GM20000 (cell line): ENCODE data around the gene POLR3C.

Experiments used
- DNase-seq: peaks from one replicate; pipeline ENCODE4 v3.0.0; 2012; ENCODE audit warnings: low spot score
- CTCF ChIP-seq: IDR thresholded peaks from 2 replicates; pipeline ENCODE4 v1.5.1; 2012; ENCODE audit warnings: mild to moderate bottlenecking, control low read depth; ENCODE audit errors: extremely low read depth, missing control alignments

The POLR3C gene

GRCh38 chr1:145859491-145860023 is 35.6 kb downstream of the POLR3C start:
- no peak for TF ChIP-seq CTCF
- peak; percentile 93 for DNase-seq

- DNase-seq = no peak
- no peak for TF ChIP-seq CTCF
Measured at GRCh38 chr1:145863282-145864018, 39.5 kb downstream of the POLR3C start.

- DNase-seq = no peak
- TF ChIP-seq CTCF = no peak
Measured at GRCh38 chr1:145868232-145868631, 44.2 kb downstream of the POLR3C start.

GRCh38 chr1:145871994-145872924 is 48.3 kb downstream of the POLR3C start:
- no peak for TF ChIP-seq CTCF
- DNase-seq = peak; percentile 58

GRCh38 chr1:145874646-145875045 is 50.6 kb downstream of the POLR3C start:
- no peak for TF ChIP-seq CTCF
- no peak for DNase-seq

GRCh38 chr1:145877923-145878486 is 54.0 kb downstream of the POLR3C start:
- no peak for DNase-seq

More at GRCh38 chr1:145877923-145878486, 54.0 kb downstream of the POLR3C start:
- no peak for TF ChIP-seq CTCF
